NCI-H187 (cell line): Measurements from ENCODE around the gene MPRIP.

Experiments used
- DNase-seq, 2 experiments: peaks; one replicate each; lab custom pipeline; 2025; lab: John Stamatoyannopoulos, UW

MPRIP gene

DNA sequence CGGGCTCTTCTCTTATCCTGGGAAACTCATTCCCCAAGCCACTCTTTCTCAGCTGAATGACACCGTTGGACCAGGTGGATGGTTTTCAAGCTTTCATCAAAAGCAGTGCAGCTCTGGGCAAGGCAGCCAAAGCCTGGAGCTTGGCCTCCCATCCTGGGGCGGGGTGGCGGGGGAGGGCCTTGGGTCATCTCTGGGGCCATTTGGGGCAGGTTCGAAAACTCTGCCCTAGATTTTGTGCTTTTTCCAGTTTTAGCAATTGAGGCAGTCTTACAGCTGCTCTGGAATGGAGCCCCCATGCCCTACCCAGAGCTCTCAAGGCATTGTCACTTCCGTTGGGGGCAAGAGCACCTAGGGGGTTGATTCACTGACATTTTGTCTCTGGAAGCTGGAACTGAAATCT is 9.1 kb downstream of the MPRIP start:
- DNase-seq = no peak

DNA sequence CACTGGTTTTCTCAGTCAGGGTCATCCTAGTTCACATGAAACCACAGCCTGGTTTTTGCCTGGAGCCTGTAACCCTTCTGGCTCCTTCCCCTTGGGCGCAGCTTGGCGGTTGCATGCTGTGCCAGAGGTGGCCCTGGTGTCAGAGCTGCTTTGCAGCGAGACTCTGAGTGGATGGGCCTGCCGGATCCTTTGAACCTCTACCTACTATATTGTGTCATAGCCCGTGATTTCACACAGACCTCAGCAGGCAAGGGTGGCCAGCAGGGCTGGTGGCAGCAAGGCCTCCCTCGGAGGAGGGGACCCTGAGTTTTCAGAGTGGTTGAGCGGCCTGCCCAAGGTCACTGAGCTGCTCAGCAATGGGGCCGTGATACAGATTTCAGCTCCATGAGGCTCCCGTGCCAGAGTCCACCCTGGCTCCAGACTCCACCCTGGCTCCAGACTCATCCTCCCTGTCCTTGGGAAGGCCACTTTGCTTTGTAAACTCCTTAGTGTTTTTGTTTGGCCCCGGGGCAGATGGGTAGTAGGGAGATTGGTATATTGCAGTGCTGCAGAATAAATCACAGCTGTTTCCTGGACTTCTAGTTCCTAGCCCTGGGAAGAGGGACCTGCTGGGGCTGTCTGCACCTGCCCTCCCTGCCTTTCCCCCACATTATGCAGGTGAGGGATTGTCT is 9.7 kb downstream of the MPRIP start:
- DNase-seq = no peak

DNA sequence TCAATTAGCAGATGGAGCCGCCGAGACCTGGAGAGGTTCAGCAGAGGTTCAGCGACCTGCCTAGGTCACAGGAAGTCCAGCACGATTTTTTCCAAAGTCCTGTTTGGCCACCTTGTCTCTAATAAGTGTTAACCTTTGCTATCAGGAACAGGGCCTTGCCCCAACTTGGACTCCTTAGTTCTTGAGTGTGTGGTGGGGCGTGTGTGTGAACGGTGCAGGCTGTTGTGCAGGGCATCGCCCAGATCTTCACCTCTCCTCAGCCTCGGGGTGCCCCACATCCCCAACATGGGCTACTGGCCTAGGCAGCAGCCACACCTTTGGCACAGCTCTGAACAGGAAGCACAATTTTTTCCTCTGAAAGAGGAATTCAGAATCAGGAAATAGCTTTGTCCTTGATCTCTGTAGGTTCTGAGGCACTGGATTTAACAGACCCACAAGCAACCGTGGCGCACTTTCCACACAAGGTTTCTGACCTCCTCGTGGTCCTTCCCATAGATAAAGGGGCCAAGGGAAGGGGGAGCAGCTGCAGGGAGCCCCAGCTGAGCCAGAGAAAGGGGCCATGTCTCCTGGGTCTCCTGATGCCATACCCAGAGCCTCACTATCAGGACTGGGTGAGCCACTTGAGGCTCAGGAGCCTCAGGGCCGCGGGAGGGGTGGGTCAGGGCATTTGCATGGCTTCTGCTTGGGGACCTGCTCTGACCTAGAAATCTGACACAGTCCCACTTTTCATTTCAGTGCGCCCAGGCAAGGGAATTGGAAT is 10.4 kb downstream of the MPRIP start:
- no peak for DNase-seq

DNA sequence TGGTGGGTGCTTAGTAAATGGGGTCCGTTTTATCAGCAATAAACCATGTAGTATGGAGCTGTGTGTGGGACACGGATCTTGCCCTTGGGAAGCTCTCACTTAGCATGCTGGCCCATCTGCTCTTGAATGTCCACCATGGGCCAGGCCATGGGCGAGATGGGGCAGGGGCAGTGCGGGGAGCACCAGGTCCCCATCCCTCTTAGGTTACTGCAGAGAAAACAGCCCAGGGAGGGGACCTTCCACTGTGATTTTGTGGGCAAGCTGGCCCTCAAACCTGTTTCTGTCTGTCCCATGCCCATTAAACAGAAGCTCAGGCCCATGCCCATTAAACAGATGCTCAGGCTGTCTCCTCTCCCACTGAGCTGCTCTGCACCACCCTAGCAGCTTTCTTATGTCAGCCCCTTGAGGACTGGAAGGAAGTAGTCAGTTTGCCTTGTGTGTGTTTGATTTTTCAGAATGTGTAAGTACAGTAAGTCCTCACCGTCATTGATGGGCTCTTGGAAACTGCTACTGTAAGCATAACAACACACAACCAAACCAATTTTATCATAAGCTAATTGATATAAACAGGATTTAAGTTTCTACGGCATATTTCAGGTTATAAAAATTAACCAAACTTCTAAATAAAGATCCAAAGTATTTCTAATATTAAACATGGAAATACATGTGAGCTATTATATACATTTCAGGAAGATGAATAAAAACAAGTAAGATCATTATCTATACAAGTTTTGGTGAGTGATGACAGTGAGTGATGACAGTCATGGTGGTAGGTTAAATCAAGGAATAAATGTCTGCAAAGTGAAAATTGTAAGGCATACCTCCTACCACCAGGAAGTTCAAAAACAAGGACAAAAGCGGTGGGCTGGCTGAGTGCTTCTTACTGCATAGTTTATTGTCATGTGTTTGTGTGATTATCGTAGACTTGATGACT is 11.5 kb downstream of the MPRIP start:
- DNase-seq = no peak

DNA sequence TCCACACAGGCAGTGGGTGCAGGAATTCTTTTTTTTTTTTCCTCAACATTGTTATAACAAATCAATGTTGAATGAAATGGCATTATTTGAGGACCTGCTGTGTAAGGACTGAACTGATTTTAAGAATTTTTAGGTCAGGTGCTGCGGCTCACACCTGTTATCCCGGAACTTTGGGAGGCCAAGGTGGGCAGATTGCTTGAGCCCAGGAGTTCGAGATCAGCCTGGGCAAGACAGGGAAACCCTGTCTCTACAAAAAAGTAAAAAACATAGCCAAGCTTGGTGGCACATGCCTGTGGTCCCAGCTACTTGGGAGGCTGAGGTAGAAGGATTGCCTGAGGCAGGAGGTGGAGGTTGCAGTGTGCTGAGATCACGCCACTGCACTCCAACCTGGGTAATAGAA is 12.4 kb downstream of the MPRIP start:
- DNase-seq = no peak

DNA sequence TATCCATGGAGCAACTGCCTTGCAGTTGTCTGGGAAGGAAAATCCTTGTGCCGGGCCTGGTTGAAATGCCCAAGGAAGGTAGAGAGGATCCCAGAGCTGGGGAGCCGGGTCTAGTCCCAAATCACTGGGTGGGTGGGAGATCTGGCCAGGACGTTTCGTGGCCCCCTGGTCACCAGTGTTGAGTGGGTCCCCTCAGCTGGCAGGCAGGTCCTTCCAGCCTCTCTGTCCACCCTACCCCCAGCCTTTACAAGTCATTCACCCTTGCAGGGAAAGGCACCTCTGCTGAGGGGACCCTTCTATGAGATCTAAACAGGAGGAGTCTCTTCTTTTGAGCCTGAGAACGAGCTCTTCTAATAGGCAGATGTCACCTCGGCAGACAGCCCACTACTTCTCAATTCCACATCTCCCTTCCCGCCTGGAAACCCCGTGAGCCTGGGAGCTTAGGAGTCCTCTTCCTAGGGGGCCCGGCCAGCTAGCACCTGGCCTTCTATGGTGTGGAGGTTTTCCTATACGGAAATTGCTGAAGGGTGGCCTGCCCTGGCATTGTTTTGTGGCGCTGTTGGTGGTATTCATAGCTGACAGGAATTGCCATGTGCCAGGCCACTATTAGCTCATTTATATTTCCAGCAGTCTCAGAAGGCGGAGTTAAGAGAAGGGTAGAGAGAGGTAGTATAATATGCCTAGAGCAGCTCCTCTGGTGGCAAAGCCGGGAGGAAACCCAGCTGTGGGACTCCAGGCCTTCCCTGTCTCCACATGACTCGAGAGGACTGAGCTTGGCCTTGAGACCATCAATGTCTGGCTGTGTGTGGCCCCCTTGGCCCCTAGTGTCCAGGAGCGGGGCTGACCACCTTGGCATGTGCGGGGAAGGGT is 13.3 kb downstream of the MPRIP start:
- DNase-seq = no peak

DNA sequence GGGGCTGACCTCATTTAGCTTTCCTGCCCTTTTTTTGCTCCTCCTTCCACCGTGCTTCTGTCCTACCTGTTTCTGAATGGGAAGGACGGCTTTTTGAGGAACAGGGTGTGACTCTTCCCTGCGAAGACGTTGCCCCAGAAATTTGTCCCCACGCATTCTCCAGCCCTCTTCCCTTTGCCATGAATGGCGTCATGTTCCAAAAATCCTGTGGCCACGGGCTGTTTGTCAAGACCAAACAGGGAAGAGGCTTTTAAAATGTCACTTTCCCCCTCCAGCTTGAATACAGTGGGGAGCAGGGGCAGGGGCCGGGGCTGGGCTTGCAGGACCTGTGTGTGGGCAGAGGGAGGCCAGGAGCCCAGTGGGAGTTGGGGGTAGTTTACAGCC is 13.9 kb downstream of the MPRIP start:
- DNase-seq = no peak

DNA sequence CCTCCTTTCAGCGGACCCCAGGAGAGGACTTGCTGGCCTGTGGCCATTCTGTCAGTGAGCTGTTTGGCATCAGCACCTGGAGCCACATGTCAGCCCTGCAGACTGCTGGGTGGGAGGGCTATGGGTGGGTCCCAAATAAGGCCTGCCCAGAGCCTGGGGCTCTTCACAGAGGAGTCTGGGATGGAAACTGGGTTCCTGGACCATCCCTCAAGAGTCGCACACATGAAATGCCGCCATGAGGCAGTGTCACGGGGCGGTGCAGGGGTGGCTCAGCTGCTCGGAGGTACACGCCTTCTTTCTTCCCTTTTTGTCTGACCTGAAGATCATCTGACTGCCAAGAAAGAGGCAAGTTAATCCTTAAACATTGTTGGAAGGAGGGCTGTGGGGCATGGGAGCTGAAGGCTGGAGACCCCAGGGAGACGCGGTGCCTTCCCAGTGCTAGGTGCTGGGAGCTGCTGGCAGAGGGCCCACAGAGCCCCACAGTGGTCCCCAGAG is 14.8 kb downstream of the MPRIP start:
- no peak for DNase-seq

DNA sequence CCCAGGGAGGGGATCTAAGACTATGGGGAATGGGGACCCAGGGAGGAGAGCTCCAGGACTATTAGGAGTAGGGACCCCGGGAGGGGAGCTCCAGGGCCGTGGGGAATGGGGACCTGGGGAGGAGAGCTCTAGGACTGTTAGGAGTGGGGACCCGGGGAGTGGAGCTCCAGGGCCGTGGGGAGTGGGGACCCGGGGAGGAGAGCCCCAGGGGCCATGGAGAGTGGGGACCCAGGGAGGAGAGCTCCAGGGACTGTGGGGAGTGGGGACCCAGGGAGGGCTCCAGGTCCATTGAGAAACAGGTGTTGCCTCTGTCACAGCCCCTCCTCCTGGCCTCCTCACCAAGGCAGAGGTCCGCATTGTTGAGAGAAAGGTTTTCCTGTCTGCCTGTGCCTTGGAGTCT is 16.0 kb downstream of the MPRIP start:
- DNase-seq = no peak

DNA sequence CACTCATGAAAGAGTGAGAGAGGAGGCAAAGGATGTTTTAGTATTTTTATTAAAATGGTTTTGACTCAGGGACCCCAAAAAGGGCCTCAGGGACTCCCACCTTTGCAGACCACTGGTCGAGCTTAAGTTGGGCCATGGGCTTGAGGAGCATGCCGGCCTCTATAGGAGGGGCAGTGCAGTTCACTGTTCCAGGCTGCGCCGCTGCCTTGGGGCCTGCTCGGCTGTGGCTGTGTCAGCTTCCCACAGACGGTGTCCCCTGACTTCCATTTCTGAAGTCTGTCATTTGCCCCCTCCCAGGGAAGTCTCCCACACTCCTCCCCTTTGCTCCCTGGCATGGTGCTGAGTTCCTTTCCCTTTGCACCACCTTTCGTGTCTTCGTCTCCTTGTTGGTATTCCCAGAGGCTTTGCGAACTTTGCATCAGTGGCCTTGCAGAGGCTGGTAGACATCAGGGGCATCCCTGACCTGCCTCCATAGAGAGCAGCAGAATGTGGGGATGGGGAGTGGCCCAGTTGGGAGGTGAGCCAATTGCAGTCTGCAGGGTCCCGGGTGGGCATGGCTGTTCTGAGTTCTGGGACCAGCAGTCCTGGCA is 17.1 kb downstream of the MPRIP start:
- DNase-seq = no peak

DNA sequence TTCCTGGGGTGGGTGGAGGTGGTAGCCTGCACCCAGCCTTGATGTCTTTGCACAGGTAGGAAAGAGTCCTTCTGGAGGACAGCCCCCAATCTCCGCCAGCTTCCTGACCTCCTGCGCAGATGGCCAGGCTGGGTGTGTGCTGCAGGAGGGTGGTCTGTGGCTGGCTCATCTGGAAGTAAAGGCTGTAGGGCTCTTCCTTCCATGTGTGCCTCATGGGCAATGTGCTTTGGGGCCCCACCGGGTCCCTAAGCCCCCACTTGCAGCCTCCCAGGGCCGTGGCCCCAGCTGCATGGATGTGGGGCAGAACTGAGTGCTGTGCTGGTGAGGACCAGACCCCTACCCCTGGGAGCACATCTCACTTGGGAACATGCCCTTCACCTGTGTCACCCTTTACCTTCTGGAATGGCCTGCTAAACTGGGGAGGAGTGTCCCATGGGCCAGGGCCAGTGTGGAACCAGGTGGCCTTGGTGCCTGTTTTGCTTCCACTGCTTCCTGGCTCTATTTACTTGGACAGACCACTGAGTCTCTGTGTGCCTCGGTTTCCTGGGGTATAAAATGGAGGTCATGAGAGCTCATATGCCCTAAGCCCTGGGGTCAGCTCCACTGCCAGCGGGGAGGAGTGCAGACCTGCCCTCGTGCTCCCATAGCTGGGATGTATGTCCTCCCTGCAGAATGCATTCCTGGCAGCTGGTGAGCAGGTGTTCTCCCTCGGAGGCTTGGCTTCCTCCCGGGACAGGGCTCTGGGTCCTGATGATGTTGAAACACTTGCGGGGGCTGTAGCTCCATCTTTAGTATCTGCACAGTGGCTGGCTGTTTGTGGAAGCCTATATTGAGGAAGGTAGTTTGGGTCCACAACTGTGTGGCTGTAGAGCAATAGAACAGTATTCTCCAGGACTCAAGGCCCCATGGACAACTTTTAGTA is 18.0 kb downstream of the MPRIP start:
- DNase-seq = no peak

DNA sequence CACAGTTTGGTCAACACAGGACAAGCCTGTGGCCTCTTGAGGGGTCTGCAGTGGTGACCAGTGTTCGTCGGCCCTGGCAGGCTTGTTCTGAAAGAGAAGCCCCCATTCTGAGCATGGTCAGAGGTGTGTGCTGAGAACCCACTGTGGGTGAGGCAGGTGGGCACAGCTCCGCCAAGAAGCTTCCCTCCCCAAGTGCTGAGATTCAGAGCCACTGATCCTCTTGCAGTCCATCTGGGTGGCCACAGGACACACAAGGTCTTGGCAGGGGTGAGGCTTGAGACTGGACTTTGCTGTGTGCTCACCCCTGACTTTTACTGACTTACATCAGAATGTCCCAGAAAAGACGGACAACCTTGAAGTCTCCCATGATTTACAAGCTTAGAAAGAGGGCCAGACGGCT is 18.7 kb downstream of the MPRIP start:
- no peak for DNase-seq

DNA sequence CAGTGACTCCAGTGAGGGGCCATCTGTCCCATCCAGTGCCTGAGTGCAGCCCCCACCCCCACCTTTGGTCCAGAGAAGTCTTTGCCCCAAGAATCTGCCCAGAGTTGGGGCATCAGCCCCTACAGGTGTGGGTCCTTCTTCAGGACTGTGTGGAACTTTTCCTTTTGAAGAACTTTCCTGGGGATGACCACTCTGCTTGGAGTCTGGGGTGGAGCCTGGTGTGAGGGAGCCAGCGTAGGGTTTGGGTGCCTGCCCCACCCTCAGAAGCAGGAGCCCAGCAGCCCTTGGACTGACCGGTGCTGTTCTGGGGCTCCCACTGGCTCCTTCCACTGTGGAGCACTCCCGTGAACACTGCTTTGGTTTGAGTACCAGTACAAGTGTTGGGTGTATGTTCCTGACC is 19.3 kb downstream of the MPRIP start:
- DNase-seq = no peak

DNA sequence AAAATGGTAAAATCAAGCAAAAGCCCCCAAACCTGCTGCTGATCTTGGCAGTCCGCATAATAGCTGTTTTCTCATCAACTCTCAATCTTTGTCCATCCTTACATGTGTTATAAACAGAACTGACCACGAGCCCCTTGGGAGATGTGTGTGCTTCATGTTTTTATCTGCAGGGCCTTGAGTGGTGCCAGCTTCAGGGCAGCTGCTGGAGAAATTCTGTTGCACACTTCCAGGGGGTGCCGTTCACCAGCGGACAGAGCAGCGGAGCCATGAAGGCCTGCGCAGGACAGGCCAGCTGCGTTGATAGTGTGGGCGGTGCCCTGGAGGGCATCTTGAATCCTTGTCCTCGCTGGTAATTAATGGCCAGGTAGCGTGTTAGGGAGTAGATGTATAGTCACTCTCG is 20.1 kb downstream of the MPRIP start:
- DNase-seq = no peak

DNA sequence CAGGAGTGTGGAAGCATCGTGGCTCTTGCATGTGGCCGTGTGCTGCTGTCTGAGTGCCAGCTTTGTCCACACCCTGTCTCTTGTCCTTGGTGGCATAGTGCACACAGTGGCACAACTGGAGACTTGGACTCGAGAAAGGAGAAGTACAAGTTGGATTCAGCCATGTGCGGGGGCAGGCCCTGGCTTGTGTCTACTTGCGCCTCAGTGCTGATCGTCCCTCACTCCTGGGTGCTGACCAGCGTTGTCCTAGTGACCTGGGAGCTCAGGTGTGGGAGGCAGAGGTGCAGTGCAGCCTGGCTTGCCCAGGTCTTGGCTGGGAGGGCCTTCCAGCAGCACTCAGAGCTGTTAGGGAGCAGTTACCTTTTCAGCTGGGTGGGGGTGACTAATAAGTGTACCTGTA is 20.6 kb downstream of the MPRIP start:
- no peak for DNase-seq

DNA sequence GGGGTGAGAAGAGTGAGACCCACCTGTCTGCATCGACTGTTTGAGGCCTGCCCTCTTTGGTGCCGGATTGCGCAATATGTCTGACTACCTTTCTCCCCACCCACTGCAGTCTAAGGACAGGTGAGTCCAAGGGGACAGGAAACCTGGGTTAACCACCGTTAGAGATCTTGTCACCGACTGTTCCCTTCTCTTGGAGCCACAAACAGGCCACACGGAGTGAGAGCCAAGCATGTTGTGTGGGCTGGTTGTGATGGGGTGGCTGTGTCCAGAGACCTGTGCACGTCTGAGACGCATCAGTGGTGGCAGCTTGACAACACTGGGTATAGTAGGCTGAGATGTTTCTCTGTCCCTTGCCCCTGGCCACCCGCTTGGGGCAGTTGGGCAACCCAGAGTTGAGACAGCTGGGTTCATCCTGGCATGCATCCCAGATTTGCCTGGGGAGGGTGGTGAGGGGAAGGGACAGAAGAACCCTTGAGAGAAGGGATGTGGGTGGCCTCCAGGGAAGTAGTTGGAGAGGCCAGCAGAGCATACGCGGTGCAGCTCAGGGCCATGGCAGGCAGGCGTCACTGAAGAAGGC is 21.4 kb downstream of the MPRIP start:
- DNase-seq = no peak

DNA sequence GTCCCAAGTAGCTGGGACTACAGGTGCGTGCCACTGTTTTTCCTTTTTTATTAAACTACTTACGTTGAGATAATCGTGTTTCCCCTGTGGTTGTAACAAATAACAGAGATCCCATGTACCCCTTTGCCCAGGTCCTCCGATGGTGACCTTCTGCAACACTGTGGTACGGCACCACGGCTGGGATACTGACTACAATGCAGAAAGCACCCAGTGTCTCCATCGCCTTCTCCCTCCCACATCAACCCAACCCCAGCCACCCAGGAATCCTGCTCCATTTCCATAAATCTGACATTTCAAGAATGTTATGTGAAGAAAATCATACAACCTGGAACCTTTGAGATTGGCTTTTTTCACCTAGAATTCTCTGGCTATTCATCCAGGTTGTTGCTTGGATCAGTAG is 22.1 kb downstream of the MPRIP start:
- DNase-seq = no peak

DNA sequence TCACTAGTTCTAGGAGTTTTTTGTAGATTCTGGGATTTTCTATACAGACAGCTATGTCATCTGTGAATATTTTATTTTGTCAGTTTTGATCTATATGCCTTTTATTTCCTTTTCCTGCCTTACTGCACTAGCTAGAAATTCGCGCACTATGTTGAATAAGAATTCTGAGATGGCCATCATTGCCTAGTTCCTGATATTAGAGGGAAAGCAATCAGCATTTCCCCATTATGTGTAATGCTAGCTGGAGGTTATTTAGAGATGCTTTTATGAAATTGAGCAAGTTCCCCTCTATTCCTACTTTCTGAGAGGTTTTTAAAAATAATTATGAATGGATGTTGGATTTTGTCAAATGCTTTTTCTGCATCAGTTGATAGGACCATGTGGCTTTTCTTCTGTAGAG is 23.8 kb downstream of the MPRIP start:
- no peak for DNase-seq

DNA sequence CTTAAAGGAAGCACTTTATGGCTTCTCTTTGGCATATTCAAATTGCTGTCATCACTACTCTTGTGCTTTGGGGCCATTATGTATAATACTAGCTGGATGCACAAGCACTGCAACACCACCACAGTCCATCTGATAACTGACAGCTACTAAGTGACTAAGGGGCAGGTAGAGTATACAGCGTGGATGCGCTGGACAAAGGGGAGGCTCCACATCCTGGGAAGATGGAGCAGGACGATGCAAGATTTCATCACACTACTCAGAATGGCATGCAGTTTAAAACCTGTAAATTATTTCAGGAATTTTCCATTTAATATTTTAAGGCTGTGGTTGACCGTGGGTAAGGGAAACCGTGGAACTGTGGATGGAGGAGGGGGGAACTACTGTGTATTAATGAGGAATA is 25.0 kb downstream of the MPRIP start:
- DNase-seq = no peak

DNA sequence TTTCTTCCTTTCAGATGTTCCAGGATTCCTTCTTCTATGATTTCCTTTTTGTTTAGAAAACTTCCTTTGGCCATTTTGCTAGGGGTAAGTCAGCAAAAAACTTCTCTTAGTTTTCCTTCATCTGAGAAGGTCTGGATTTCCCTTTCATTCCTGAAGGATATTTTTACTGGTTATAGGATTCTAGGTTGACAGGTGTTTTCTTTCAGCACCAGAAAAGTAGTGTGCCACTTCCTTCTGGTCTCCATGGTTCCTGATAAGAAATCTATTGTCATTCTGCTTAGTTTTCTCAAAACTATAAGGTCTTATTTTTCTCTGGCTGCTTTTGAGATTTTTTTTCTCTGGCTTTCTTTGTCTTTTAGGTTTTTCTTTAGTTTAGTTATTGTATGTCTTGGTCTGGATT is 27.6 kb downstream of the MPRIP start:
- DNase-seq = no peak
